Measurements from ENCODE around the gene MTMR10.

DNA sequence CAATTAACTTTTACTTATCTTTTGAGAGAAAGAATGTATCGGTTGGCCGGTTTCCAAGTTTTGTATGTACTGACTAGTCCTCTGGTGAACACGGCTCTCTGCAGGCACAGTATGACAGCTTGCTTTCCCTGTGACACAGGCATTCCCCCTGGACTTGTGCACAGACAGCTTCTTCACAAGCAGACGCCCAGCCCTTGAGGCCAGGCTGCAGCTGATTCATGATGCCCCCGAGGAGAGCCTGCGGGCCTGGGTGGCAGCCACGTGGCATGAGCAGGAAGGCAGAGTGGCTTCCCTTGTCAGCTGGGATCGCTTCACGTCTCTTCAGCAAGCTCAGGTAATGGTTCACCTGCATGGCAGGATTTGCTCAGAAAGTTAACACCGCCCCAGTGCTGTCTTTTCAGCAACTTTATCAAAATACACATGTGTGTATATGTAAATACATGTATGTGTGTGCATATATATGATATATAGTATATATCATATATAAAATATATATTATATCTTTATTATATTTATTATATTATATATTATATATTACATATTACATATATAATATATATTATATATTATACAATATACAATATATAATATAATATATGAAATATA lies 62.3 kb downstream of the MTMR10 start:
- TF ChIP-seq, protein P1, sequence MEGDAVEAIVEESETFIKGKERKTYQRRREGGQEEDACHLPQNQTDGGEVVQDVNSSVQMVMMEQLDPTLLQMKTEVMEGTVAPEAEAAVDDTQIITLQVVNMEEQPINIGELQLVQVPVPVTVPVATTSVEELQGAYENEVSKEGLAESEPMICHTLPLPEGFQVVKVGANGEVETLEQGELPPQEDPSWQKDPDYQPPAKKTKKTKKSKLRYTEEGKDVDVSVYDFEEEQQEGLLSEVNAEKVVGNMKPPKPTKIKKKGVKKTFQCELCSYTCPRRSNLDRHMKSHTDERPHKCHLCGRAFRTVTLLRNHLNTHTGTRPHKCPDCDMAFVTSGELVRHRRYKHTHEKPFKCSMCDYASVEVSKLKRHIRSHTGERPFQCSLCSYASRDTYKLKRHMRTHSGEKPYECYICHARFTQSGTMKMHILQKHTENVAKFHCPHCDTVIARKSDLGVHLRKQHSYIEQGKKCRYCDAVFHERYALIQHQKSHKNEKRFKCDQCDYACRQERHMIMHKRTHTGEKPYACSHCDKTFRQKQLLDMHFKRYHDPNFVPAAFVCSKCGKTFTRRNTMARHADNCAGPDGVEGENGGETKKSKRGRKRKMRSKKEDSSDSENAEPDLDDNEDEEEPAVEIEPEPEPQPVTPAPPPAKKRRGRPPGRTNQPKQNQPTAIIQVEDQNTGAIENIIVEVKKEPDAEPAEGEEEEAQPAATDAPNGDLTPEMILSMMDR (IDR thresholded peaks at IDR 0.05) = no peak
- TF ChIP-seq EP300 (IDR thresholded peaks at IDR 0.05) (no peak), POLR2A (IDR thresholded peaks at IDR 0.05) (no peak)

Data from sigmoid colon (tissue), 4 donors.